HCT116 (cell line): ENCODE data around the gene IFT88. TPM values are rescaled to one million over a fixed set of nuclear protein-coding genes. Genes with fewer than 3 reads are reported as not detected.

Experiments
- ATAC-seq: fragments of 200-7000 bp; cut with Tn5 transposase; 2 replicates; pipeline ENCODE4 v1.9.1; 2020; ENCODE audit warnings: mild to moderate bottlenecking, moderate library complexity
- BruUV-seq: library from RNA; stranded (reverse); fragments of 400-500 nt; replicated peaks from 2 replicates; lab custom pipeline; 2021; lab: Mats Ljungman, UMichigan
- CTCF ChIA-PET: fragments of 300-600 bp; sonication (Branson Sonifier 250); formaldehyde crosslinking; loops from one replicate; lab custom pipeline; 2021; ENCODE audit warnings: antibody characterized with exemption; lab: Charles Lee
- POLR2A ChIA-PET: fragments of 300-600, 350-600 bp; sonication (Branson Sonifier 250); formaldehyde crosslinking; loops from one replicate; lab custom pipeline; 2021; ENCODE audit warnings: antibody characterized with exemption; lab: Charles Lee
- RAD21 ChIA-PET, 2 experiments: fragments of 300-600 bp; sonication (Branson Sonifier 250); formaldehyde crosslinking; loops; one replicate each; lab custom pipeline; 2023; ENCODE audit warnings: low total read pairs in 2 of 2; ENCODE audit not compliant: uncharacterized antibody in 2 of 2, unreplicated experiment in 2 of 2, low non-redundant PET in 1 of 2; lab: Charles Lee
- DNase-seq: peaks from one replicate; pipeline ENCODE4 v3.0.0-alpha.2; 2010; ENCODE audit warnings: low read depth, low spot score
- H2AFZ ChIP-seq: fragments of 200-600 bp; shearing (Covaris generic), sonication (generic); 2 replicates; pipeline ENCODE4 v1.6.1; 2017; ENCODE audit warnings: low read depth, mixed run types, mixed read lengths, antibody characterized with exemption, low read length; ENCODE audit not compliant: poor library complexity, severe bottlenecking
- H3K27ac ChIP-seq: 2 replicates; pipeline ENCODE4 v1.5.1; 2012; ENCODE audit warnings: low read depth, low read length
- H3K27me3 ChIP-seq: fragments of 200-600 bp; sonication (generic); 2 replicates; pipeline ENCODE4 v1.6.1; 2016; ENCODE audit warnings: mixed run types, low read length, mixed read lengths; ENCODE audit not compliant: insufficient read depth
- H3K36me3 ChIP-seq, 2 experiments: fragments of 200-500 bp in 1 of 2; fragments of 200-600 bp in 1 of 2; sonication (Bioruptor generic) in 1 of 2; sonication (generic) in 1 of 2; 2 replicates each; pipeline versions ENCODE4 v1.5.1 to v1.6.1; 2014 to 2016; ENCODE audit warnings: low read length in 2 of 2, inconsistent platforms in 1 of 2, mixed read lengths in 1 of 2, mixed run types in 1 of 2; ENCODE audit not compliant: insufficient read depth in 2 of 2, control insufficient read depth in 1 of 2
- H3K4me1 ChIP-seq, 2 experiments: fragments of 200-600 bp in 1 of 2; sonication (generic) in 1 of 2; 2 replicates each; pipeline versions ENCODE4 v1.5.1 to v1.6.1; 2012 to 2017; ENCODE audit warnings: low read length in 2 of 2, inconsistent platforms in 1 of 2, mild to moderate bottlenecking in 1 of 2, mixed read lengths in 1 of 2, mixed run types in 1 of 2, moderate library complexity in 1 of 2; ENCODE audit not compliant: insufficient read depth in 2 of 2, control insufficient read depth in 1 of 2
- H3K4me2 ChIP-seq: fragments of 200-600 bp; sonication (generic); 2 replicates; pipeline ENCODE4 v1.6.1; 2017; ENCODE audit warnings: mixed run types, low read length, mixed read lengths
- H3K4me3 ChIP-seq, 2 experiments: fragments of 200-600 bp in 1 of 2; sonication (generic) in 1 of 2; replicated peaks in 1 of 2; 2 replicates each; pipeline ENCODE4 v1.5.1; 2011 to 2016; ENCODE audit warnings: low read length in 2 of 2, control low read depth in 1 of 2, low read depth in 1 of 2, mild to moderate bottlenecking in 1 of 2, mixed read lengths in 1 of 2, mixed run types in 1 of 2
- H3K79me2 ChIP-seq: fragments of 200-600 bp; sonication (generic); 2 replicates; pipeline ENCODE4 v1.6.1; 2017; ENCODE audit warnings: mild to moderate bottlenecking, mixed run types, low read length, moderate library complexity, mixed read lengths; ENCODE audit not compliant: insufficient read depth
- H3K9ac ChIP-seq: fragments of 200-600 bp; sonication (generic); 2 replicates; pipeline ENCODE4 v1.6.1; 2016; ENCODE audit warnings: low read length, mixed read lengths
- H3K9me2 ChIP-seq: fragments of 200-600 bp; sonication (generic), shearing (Covaris generic); 2 replicates; pipeline ENCODE4 v1.6.1; 2017; ENCODE audit warnings: mixed run types, mild to moderate bottlenecking, moderate library complexity; ENCODE audit not compliant: insufficient read depth
- H3K9me3 ChIP-seq, 2 experiments: fragments of 200-500 bp in 1 of 2; fragments of 200-600 bp in 1 of 2; sonication (Bioruptor generic) in 1 of 2; sonication (generic) in 1 of 2; 2 replicates each; pipeline ENCODE4 v1.6.1; 2014 to 2017; ENCODE audit warnings: low read length in 2 of 2, mixed read lengths in 2 of 2, inconsistent platforms in 1 of 2, low read depth in 1 of 2, mild to moderate bottlenecking in 1 of 2, mixed run types in 1 of 2, moderate library complexity in 1 of 2; ENCODE audit not compliant: control insufficient read depth in 1 of 2, insufficient read depth in 1 of 2
- H4K20me1 ChIP-seq: fragments of 200-600 bp; sonication (generic), shearing (Covaris generic); 2 replicates; pipeline ENCODE4 v1.6.1; 2017; ENCODE audit warnings: mixed run types, mild to moderate bottlenecking, moderate library complexity; ENCODE audit not compliant: insufficient read depth
- ATF3 ChIP-seq: IDR thresholded peaks from 2 replicates; pipeline ENCODE4 v1.6.1; 2012
- CBX3 ChIP-seq: IDR thresholded peaks from 2 replicates; pipeline ENCODE4 v1.6.1; 2012; ENCODE audit warnings: low read depth
- EGR1 ChIP-seq: IDR thresholded peaks from 2 replicates; pipeline ENCODE4 v1.6.1; 2012; ENCODE audit warnings: low read depth
- ELF1 ChIP-seq: IDR thresholded peaks from 2 replicates; pipeline ENCODE4 v1.6.1; 2012; ENCODE audit warnings: low read depth, borderline replicate concordance
- RAD21 ChIP-seq: IDR thresholded peaks from 2 replicates; pipeline ENCODE4 v1.6.1; 2012; ENCODE audit warnings: low read depth, mild to moderate bottlenecking
- REST ChIP-seq: IDR thresholded peaks from 2 replicates; pipeline ENCODE4 v1.6.1; 2012; ENCODE audit warnings: low read depth
- TCF7L2 ChIP-seq: IDR thresholded peaks from 2 replicates; pipeline ENCODE4 v1.7.0; 2011; ENCODE audit warnings: borderline replicate concordance, inconsistent platforms; ENCODE audit not compliant: insufficient read depth, insufficient read length; ENCODE audit errors: extremely low read depth
- YY1 ChIP-seq: IDR thresholded peaks from 2 replicates; pipeline ENCODE4 v1.6.1; 2011; ENCODE audit warnings: low read length, low read depth, moderate library complexity, mild to moderate bottlenecking; ENCODE audit not compliant: insufficient replicate concordance; ENCODE audit errors: extremely low read depth
- intact Hi-C: fragments of 100-400 bp; cut with micrococcal nuclease; formaldehyde crosslinking; loops from 2 replicates; pipeline ENCODE4 v1.10.0; 2022
- total RNA-seq: library from RNA; stranded (reverse); gene quantifications from one replicate; pipeline ENCODE4 v1.2.1, GENCODE V29; 2021; ENCODE audit not compliant: unreplicated experiment

The IFT88 gene
- total RNA-seq, 1 experiment from 2014 or later, result 13.1 TPM

GRCh38 chr13:20528452-20528851, 38.5 kb upstream of the IFT88 start:
- POLR2A ChIA-PET, result no interaction called here
- Histone ChIP-seq H3K9me3 (no peaks in the 10 kb centered on the region), H2AFZ (no peak overlapping the region), H3K9ac (no peak overlapping the region), H3K27ac (no peak overlapping the region), H4K20me1 (no peaks in the 10 kb centered on the region), H3K27me3 (no peaks in the 10 kb centered on the region), H3K36me3 (no peaks in the 10 kb centered on the region), H3K9me2 (no peaks in the 10 kb centered on the region), H3K4me3 (no peak overlapping the region), H3K4me1 (peaks cover 7 to 19% of the 10 kb centered on the region in 2 experiments), H3K4me2 (no peak overlapping the region), H3K79me2 (peaks cover 6% of the 10 kb centered on the region; the same call in 1 of the 2 replicates)
- intact Hi-C loops, result no loop called here
- RAD21 ChIA-PET, result no interaction called here
- no TSS peak for BruUV-seq
- DNase-seq, result no peak
- TF ChIP-seq RAD21 (no peak), CBX3 (no peak), EGR1 (no peak), TCF7L2 (no peak), ELF1 (no peak)
- CTCF ChIA-PET, result no interaction called here
- no peak for ATAC-seq

GRCh38 chr13:20534038-20534608, 32.8 kb upstream of the IFT88 start:
- DNase-seq, result no peak
- H3K27me3 ChIP-seq, result no peaks in the 10 kb centered on the region
- intact Hi-C loops, result no loop called here
- no peaks in the 10 kb centered on the region for H4K20me1 ChIP-seq
- ChIA-PET CTCF (no interaction called here), RAD21 (no interaction called here)
- no peaks in the 10 kb centered on the region for H3K79me2 ChIP-seq
- no peaks in the 10 kb centered on the region; a peak in 1 of 4 replicates for H3K9me3 ChIP-seq
- no peak overlapping the region for H3K27ac ChIP-seq
- no peak overlapping the region for H2AFZ ChIP-seq
- TF ChIP-seq ATF3 (no peak), REST (no peak), YY1 (no peak)
- TF ChIP-seq, all 23 proteins: peak for 0
- no peak for ATAC-seq
- no TSS peak for BruUV-seq
- no peaks in the 10 kb centered on the region for H3K36me3 ChIP-seq
- H3K9me2 ChIP-seq, result no peaks in the 10 kb centered on the region
- peaks cover 0 to 5% of the 10 kb centered on the region in 2 experiments; a peak in 2 of 4 replicates for H3K4me1 ChIP-seq
- H3K9ac ChIP-seq, result no peak overlapping the region
- H3K4me2 ChIP-seq, result no peak overlapping the region
- H3K4me3 ChIP-seq, result no peak overlapping the region
- POLR2A ChIA-PET, result no interaction called here
